NCI-H2196 (cell line): ENCODE data around the gene RIPPLY3.

ENCODE experiments used
- DNase-seq: peaks from one replicate; lab custom pipeline; 2025; ENCODE audit not compliant: unreplicated experiment; lab: John Stamatoyannopoulos, UW

The RIPPLY3 gene

GRCh38 chr21:37058261-37058660, 51.8 kb downstream of the RIPPLY3 start:
- DNase-seq: no peak

- DNase-seq: no peak
Observed at GRCh38 chr21:37059181-37059580, 52.7 kb downstream of the RIPPLY3 start.

GRCh38 chr21:37060296-37060695, 53.8 kb downstream of the RIPPLY3 start:
- peak; percentile 90 for DNase-seq

GRCh38 chr21:37061926-37062592, 55.6 kb downstream of the RIPPLY3 start:
- DNase-seq: no peak

- no peak for DNase-seq
Observed at GRCh38 chr21:37062593-37062935, 56.1 kb downstream of the RIPPLY3 start.

- no peak for DNase-seq
Observed at GRCh38 chr21:37063433-37063832, 56.9 kb downstream of the RIPPLY3 start.

GRCh38 chr21:37064841-37065240, 58.3 kb downstream of the RIPPLY3 start:
- no peak for DNase-seq

- no peak for DNase-seq
Observed at GRCh38 chr21:37065561-37066177, 59.2 kb downstream of the RIPPLY3 start.
